WTC11 (cell line): ENCODE data around the gene HOXB3.

Source experiments
- CTCF ChIP-seq: fragments of 200-600 bp; IDR thresholded peaks from 2 replicates; pipeline ENCODE4 v1.8.0; 2022; ENCODE audit warnings: antibody characterized with exemption
- IRF2 ChIP-seq: sonication (generic); formaldehyde crosslinking; IDR thresholded peaks from 2 replicates; pipeline ENCODE4 v1.8.0; 2022; ENCODE audit warnings: low read depth, missing genetic modification reagents, borderline replicate concordance

- TF ChIP-seq CTCF: no peak
- no peak for TF ChIP-seq IRF2 (CRISPR knock-in tag)
Measured at GRCh38 chr17:48577946-48578615, 12.0 kb downstream of the HOXB3 start, which contains the start of gene HOXB4.
